ENCODE results near the gene MIA.

DNA sequence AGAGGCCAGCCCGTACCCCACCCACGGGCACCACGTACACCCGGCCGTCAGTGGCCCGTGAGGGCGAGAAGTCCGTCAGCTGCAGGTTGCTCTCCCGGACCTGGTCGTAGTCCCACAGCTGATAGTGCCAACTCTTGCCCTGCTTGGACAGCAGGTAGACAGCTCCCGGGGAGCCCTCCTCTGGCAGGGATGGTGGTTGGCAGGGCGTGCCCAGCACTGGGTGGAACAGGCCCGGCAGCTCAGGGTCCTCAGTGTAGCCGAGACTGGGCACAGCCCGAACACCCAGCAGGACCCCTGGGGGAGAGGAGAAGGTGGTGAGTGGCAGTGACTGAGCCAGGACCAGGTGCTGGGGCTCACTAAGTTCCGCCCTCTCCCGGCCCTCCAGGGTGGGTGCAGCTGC is 32.8 kb upstream of the MIA start:
- TF ChIP-seq, protein P1, sequence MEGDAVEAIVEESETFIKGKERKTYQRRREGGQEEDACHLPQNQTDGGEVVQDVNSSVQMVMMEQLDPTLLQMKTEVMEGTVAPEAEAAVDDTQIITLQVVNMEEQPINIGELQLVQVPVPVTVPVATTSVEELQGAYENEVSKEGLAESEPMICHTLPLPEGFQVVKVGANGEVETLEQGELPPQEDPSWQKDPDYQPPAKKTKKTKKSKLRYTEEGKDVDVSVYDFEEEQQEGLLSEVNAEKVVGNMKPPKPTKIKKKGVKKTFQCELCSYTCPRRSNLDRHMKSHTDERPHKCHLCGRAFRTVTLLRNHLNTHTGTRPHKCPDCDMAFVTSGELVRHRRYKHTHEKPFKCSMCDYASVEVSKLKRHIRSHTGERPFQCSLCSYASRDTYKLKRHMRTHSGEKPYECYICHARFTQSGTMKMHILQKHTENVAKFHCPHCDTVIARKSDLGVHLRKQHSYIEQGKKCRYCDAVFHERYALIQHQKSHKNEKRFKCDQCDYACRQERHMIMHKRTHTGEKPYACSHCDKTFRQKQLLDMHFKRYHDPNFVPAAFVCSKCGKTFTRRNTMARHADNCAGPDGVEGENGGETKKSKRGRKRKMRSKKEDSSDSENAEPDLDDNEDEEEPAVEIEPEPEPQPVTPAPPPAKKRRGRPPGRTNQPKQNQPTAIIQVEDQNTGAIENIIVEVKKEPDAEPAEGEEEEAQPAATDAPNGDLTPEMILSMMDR (IDR thresholded peaks at IDR 0.05): no peak
- TF ChIP-seq EP300 (IDR thresholded peaks at IDR 0.05) (no peak), POLR2A (IDR thresholded peaks at IDR 0.05) (no peak)

All from sigmoid colon (tissue), 4 donors.